Astrocyte (in vitro differentiated cells and primary cell): ENCODE results near the gene FRMD8. TPM values are rescaled to one million over a fixed set of nuclear protein-coding genes. Genes with fewer than 3 reads are reported as not detected.

ENCODE experiments used
- DNase-seq: peaks from one replicate; pipeline ENCODE4 v3.0.0-alpha.2; 2010; ENCODE audit warnings: low read depth
- FAIRE-seq: peaks from 2 replicates; lab custom pipeline; 2011; peaks lifted over from hg19 to GRCh38; lab: Jason Lieb, UNC
- H2AFZ ChIP-seq: 2 replicates; pipeline ENCODE4 v1.6.0; 2012; ENCODE audit warnings: low read depth, low read length, inconsistent platforms
- H3K27ac ChIP-seq: 2 replicates; pipeline ENCODE4 v1.5.1; 2011; ENCODE audit warnings: low read depth, low read length, inconsistent platforms
- H3K27me3 ChIP-seq: 2 replicates; pipeline ENCODE4 v1.6.0; 2011; ENCODE audit warnings: low read length, inconsistent platforms; ENCODE audit not compliant: insufficient read depth
- H3K36me3 ChIP-seq: 2 replicates; pipeline ENCODE4 v1.5.1; 2011; ENCODE audit warnings: low read length, inconsistent platforms; ENCODE audit not compliant: insufficient read depth
- H3K4me1 ChIP-seq: 2 replicates; pipeline ENCODE4 v1.5.1; 2011; ENCODE audit warnings: low read length, inconsistent platforms; ENCODE audit not compliant: insufficient read depth
- H3K4me2 ChIP-seq: 2 replicates; pipeline ENCODE4 v1.6.0; 2012; ENCODE audit warnings: low read length, inconsistent platforms
- H3K4me3 ChIP-seq: 2 replicates; pipeline ENCODE4 v1.5.1; 2011; ENCODE audit warnings: low read depth, mild to moderate bottlenecking, low read length, inconsistent platforms; ENCODE audit not compliant: insufficient read depth
- H3K79me2 ChIP-seq: 2 replicates; pipeline ENCODE4 v1.6.0; 2012; ENCODE audit warnings: mild to moderate bottlenecking, low read length, inconsistent platforms; ENCODE audit not compliant: insufficient read depth
- H3K9ac ChIP-seq: 2 replicates; pipeline ENCODE4 v1.6.0; 2012; ENCODE audit warnings: mild to moderate bottlenecking, low read length, inconsistent platforms
- H3K9me3 ChIP-seq: 2 replicates; pipeline ENCODE4 v1.5.1; 2012; ENCODE audit warnings: low read depth, mild to moderate bottlenecking, low read length, inconsistent platforms; ENCODE audit not compliant: insufficient read depth
- H4K20me1 ChIP-seq: 2 replicates; pipeline ENCODE4 v1.6.0; 2012; ENCODE audit warnings: low read length, inconsistent platforms; ENCODE audit not compliant: insufficient read depth
- H3K27ac Mint-ChIP-seq: one replicate; pipeline ENCODE4 v1.8.0; 2021; ENCODE audit warnings: mild to moderate bottlenecking, mixed read lengths; ENCODE audit not compliant: unreplicated experiment
- H3K27me3 Mint-ChIP-seq: one replicate; pipeline ENCODE4 v1.8.0; 2021; ENCODE audit warnings: low read depth, mixed read lengths; ENCODE audit not compliant: unreplicated experiment
- H3K36me3 Mint-ChIP-seq: one replicate; pipeline ENCODE4 v1.8.0; 2021; ENCODE audit warnings: low read depth, mixed read lengths; ENCODE audit not compliant: unreplicated experiment
- H3K4me1 Mint-ChIP-seq: one replicate; pipeline ENCODE4 v1.8.0; 2021; ENCODE audit warnings: low read depth, mixed read lengths; ENCODE audit not compliant: unreplicated experiment
- H3K4me3 Mint-ChIP-seq: one replicate; pipeline ENCODE4 v1.8.0; 2021; ENCODE audit warnings: mild to moderate bottlenecking, moderate library complexity, mixed read lengths; ENCODE audit not compliant: unreplicated experiment
- H3K9me3 Mint-ChIP-seq: one replicate; pipeline ENCODE4 v1.8.0; 2021; ENCODE audit warnings: mild to moderate bottlenecking, mixed read lengths; ENCODE audit not compliant: unreplicated experiment
- CTCF ChIP-seq: IDR thresholded peaks from 2 replicates; pipeline ENCODE4 v1.5.1; 2011; ENCODE audit warnings: low read depth, mild to moderate bottlenecking, inconsistent platforms, low read length, moderate library complexity; ENCODE audit not compliant: insufficient read depth
- EZH2 ChIP-seq: IDR thresholded peaks from 2 replicates; pipeline ENCODE4 v1.6.1; 2012; ENCODE audit warnings: mild to moderate bottlenecking, low read length, inconsistent platforms; ENCODE audit not compliant: insufficient read depth
- total RNA-seq: library from RNA; stranded (reverse); gene quantifications from 2 replicates; pipeline ENCODE4 v1.2.1, GENCODE V29; 2021

The FRMD8 gene
- total RNA-seq, 1 donor from 2014 or later = 61.2 TPM

DNA sequence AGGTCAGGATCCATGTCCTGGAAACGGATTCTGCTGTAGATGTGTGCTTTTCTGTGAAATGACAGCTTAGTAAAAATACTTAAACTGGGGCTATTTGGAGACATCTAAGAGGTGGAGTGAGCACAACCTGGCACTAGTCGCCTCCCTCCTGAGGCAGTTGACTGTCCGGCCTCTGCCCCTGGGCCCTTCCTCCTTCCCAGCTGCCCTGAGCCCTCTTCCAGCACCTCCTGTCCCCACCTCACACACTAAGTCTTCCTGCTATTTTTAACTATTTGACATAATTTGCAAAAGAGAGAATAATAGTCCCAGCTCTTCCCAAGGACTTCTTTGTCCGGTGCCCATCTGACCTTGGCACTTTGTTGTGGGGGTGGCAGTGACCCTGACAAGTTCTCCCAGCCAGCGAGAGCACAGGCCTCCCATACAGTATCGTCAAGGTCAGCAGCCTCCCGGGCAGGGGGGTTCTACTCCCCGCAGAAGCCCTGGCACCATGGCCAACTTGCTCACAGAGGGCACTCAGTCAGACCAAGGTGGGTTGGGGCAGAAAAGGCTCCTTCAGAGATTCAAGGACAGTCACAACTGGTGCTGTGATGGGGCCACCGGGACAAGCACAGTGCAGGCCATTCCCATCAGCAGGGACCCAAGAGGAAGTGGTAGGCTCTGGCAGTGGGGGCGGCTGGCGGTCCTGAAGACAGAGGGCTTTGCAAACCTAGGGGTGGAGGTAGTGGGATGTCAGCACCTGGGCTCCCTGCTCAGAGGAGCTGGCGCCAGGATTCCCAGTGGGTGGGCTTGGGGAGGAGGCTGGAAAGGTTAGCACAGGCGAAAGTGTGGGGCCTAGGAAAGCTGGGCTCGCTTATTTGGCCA, 30.6 kb downstream of the FRMD8 start:
- no peak for DNase-seq
- H3K27me3 ChIP-seq = no peaks in the 10 kb centered on the region
- no peaks in the 10 kb centered on the region for H3K9me3 Mint-ChIP-seq
- H3K9ac ChIP-seq = peak overlapping the region; percentile 96
- H3K4me3 ChIP-seq = no peak overlapping the region
- no peaks in the 10 kb centered on the region for H3K36me3 Mint-ChIP-seq
- H3K27ac ChIP-seq = peak overlapping the region; percentile 11
- peak overlapping the region; percentile 75 for H3K4me3 Mint-ChIP-seq
- H3K9me3 ChIP-seq = no peaks in the 10 kb centered on the region
- FAIRE-seq = no peak
- no peaks in the 10 kb centered on the region for H3K27me3 Mint-ChIP-seq
- H3K79me2 ChIP-seq = peaks cover 63% of the 10 kb centered on the region
- H3K4me1 Mint-ChIP-seq = peaks cover 57% of the 10 kb centered on the region
- H3K4me2 ChIP-seq = peak overlapping the region; percentile 94
- H3K36me3 ChIP-seq = peaks cover under 1% of the 10 kb centered on the region
- H3K4me1 ChIP-seq = peaks cover 62% of the 10 kb centered on the region
- no peak for TF ChIP-seq CTCF
- no peak for TF ChIP-seq EZH2
- H4K20me1 ChIP-seq = no peaks in the 10 kb centered on the region
- H3K27ac Mint-ChIP-seq = peak overlapping the region; percentile 91
- H2AFZ ChIP-seq = no peak overlapping the region

GRCh38 chr11:65417702-65418430, 31.4 kb downstream of the FRMD8 start:
- Histone ChIP-seq H3K27ac (peak overlapping the region; percentile 100), H3K27me3 (no peaks in the 10 kb centered on the region), H3K4me1 (peaks cover 62% of the 10 kb centered on the region), H3K4me2 (peak overlapping the region; percentile 94), H3K4me3 (no peak overlapping the region), H3K79me2 (peaks cover 69% of the 10 kb centered on the region), H4K20me1 (peaks cover 1% of the 10 kb centered on the region), H3K9me3 (no peaks in the 10 kb centered on the region), H3K9ac (peak overlapping the region; percentile 96), H2AFZ (no peak overlapping the region), H3K36me3 (no peaks in the 10 kb centered on the region)
- no peak for DNase-seq
- peaks cover 60% of the 10 kb centered on the region for H3K4me1 Mint-ChIP-seq
- peak overlapping the region; percentile 75 for H3K4me3 Mint-ChIP-seq
- no peaks in the 10 kb centered on the region for H3K9me3 Mint-ChIP-seq
- no peaks in the 10 kb centered on the region for H3K27me3 Mint-ChIP-seq
- no peaks in the 10 kb centered on the region for H3K36me3 Mint-ChIP-seq
- peak overlapping the region; percentile 91 for H3K27ac Mint-ChIP-seq
- no peak for FAIRE-seq
- no peak for TF ChIP-seq EZH2
- no peak for TF ChIP-seq CTCF
